Stimulated activated CD8-positive, alpha-beta memory T cell treated with anti-CD3 and anti-CD28 coated beads, Interleukin-2, amount 100 ng/mL, for 48 hours (primary cell): ENCODE measurements around the gene WRAP73.

Experiments used
- DNase-seq, 2 donors: peaks; one replicate each; pipeline ENCODE4 v3.0.0-alpha.2; 2020; ENCODE audit warnings: low read depth in 2 of 2

Gene WRAP73

GRCh38 chr1:3614755-3615742, 34.9 kb downstream of the WRAP73 start:
- no peak for DNase-seq

DNA sequence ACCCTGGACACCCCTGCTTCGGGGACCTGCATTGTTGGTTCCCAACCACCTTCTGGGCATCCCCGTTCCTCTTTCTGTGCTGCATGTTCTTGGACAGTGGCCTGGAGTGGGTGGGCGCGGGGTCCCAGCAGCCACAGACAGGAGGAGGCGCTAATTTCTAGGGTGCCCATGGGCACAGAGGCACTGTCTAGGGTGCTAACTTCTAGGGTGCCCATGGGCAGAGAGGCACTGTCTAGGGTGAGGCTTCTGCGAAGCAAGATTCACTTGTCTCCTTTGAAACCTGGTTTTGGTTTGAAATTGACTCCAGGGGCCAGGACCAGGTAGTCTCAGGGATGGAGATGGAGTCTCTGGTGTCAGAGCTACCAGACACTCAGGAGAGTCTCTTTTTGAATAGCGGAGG, 37.8 kb downstream of the WRAP73 start:
- DNase-seq, result no peak

- DNase-seq, result peak; percentile 52 to 55
Measured at GRCh38 chr1:3611170-3612019, 38.5 kb downstream of the WRAP73 start, which contains the start of gene MEGF6. Gene MEGF6, minus strand, starts transcription at chr1:3611508. Its CDS starts 240 bp downstream, at chr1:3611268.

- DNase-seq, result no peak
Measured at GRCh38 chr1:3610527-3611169, 39.3 kb downstream of the WRAP73 start.

GRCh38 chr1:3609769-3610526, 40.0 kb downstream of the WRAP73 start:
- DNase-seq, result no peak

GRCh38 chr1:3609016-3609768, 40.7 kb downstream of the WRAP73 start:
- no peak for DNase-seq

- no peak for DNase-seq
Measured at GRCh38 chr1:3608154-3608553, 41.7 kb downstream of the WRAP73 start.

DNA sequence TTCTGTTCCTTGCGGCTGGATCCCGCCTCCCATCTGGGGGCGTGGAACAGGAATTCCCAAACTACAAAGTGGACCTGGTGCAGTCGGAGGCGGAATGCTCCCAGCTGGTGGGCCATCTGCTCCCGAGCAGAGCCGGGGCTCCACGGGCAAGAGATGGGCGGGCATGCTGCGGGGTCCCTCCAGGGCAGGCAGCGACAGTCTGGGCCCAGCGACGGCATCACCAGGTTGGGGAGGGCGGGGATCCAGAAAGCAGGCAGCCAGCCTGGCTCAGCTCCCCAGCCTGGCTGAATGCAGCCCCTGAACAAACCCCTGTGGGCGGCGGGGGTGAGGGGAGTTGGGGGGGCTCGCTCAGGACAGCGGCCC, 42.2 kb downstream of the WRAP73 start:
- no peak for DNase-seq

- no peak for DNase-seq
Measured at GRCh38 chr1:3606779-3607702, 42.9 kb downstream of the WRAP73 start.

DNA sequence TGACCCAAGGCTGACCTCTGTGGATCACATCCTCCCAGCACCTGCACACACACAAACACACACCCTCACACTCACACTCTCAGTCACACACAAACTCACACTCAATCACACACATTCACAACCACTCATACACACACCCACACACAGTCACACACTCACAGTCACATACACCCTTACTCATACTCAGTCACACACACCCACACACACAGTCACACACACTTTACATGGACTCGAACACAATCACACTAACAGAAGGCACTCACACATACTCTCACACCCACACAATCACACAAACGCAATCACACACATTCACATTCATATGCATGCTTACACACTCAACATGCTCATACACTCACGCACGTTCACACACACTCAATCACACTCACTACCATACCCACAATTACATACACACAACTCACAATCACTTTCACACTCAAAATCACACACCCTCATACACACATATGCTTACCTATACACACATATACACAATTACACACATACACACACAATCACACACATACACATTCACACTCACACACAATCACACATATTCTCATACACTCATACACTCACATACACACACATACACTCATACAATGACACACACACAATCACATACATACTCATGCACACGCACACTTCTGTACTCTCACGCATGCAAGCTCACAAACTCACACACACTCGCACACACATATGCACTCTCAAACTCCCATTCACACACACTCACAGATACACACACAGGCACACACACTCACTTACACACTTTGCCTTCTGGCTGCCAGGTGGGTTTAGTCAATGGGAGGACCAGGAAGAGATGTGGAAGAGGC, 44.7 kb downstream of the WRAP73 start:
- no peak for DNase-seq

- DNase-seq, result no peak
Measured at GRCh38 chr1:3604468-3604974, 45.4 kb downstream of the WRAP73 start.

DNA sequence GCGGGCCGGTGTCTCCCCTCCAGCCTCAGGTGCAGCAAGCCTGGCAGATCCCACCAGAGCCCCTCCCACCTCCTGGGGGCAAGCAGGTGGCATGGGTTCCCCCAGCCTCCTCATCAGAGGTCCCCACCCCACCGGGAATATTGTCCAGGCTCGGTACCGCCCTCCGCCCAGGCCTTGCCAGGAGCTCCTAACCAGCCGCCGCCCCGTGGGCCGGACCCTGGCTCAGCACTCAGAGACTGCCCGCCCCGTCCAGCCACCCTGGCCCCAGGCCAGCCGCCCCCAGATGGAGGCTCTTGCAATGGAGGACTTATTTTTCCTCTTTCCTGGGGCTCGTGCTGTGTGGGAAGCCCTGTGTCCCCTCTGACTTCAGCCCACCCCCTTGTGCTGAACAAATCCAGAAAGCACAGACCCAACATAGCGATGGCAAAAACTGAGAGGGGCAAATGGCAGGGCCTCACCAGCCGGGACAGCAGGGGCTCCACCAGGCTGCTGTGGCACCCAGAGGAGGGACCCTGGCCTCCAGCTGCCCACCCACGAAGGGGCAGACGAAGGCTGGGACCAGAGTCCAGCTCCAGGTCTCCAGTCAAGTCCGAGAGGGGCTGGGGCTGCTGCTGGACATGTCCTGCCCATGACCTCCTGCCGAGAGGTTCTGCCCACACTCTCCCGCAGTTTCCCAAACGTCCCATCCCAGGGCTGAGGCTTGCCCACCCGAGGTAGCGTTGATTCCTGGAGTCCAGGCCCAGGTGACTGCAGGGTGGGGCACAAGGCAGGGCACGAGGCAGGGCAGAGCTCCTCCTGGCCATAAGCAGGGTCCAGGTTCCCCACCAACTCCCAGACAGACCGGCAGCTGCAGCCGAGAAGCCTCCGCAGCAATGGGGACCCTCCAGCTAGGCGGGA, 46.1 kb downstream of the WRAP73 start:
- DNase-seq, result no peak

DNA sequence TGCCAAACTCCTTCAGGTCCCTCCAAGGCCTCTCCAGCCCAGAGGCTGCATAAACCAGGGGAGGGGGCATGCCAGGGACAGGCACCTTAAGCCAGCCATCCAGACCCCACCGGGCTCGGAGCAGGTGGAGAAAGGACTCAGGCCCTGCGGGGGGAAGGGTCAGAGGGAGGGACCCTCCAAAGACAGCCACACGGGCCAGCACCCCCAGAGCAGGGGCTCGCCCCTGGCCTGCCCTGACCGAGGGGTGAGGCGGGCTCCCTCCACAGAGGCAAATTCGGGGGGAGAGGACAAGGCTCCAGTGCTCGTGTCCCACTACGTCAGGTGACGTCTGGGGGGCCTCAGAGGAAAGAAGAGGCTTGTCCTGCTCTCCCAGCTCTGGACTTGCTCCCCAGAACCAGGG, 46.7 kb downstream of the WRAP73 start:
- DNase-seq, result no peak

DNA sequence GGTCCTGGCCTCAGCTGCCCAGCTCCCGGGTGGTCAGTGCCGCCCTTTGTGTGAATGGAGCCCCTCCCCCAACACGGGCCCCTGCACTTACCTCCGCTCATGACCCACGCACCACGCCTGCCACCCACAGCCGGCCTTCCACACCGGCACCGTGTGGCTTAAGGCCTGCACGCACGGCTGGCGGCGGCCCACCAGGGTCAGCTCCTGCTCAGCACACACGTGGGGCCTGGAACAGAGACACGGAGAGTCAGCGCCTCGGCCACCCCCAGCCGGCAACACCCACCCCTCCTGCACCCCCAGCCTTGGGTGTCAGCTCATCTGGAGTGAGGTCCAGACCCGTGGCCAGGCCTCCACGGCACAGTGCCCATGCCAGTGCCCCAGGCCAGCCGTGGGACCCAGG, 47.5 kb downstream of the WRAP73 start:
- DNase-seq, result no peak

GRCh38 chr1:3601743-3602142, 48.2 kb downstream of the WRAP73 start:
- DNase-seq, result no peak

DNA sequence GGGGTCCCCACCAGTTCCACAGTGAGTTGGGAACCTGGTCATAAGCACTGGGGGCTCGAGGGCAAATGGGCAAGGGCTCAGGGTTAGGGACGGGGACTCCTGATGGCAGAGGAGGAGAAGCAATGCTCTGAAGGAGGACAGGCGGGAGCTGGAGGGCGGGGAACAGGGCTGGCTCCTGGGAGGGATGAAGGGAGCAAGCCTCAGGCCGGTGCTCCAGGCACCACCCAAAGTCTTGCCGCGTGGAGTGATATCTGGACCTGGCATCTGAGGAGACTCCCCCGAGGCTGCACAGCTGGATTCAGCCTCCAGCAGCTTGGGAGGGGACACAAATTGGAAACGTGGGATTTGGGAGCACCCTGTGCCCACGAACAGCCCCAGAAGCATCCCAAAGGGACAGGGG, 49.5 kb downstream of the WRAP73 start:
- no peak for DNase-seq

DNA sequence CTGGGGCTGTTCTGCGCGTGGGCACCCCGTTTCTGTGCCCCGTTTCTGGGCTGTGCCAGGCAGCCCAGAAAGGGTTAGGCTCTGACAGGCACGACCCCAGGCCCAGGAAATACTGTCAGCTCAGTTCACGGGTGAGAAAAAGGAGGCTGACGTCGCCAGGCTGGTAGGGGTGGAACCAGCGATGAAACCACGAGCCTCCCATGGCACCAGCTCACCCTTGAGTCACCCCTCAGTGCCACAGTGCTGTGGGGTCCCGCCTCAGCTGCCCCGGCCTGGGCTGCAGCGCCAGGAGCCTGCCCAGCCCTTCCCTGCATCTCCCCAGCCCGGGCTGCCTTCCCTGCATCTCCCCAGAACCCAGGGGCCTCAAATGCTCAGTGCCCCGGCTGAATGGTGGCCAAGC, 50.1 kb downstream of the WRAP73 start:
- no peak for DNase-seq
